GM19043 (cell line): ENCODE data around the gene CCN5.

ENCODE experiments used
- ATAC-seq: cut with Tn5 transposase; IDR thresholded peaks from one replicate; pipeline ENCODE4 v1.9.1; 2021; ENCODE audit warnings: low read depth; ENCODE audit not compliant: unreplicated experiment

Gene CCN5

DNA sequence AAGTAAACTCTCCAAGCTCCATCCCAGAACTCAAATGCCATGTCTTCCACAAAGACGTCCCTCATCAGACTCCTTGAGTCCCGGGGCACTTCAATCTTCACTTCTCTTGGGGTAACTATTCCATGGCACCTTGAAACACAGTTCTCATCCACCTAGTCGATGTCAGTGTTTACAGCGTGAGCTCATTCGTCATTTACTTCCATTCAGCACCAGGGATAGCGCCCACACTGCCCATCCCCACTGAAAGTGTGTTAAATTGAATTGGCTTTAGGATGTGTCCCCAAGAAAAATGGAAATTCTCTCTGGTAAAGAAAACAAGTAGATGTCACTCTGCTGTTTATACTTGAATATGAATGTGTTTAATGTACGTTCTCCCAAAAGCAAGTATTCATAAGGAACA lies 61.8 kb downstream of the CCN5 start:
- no peak for ATAC-seq
